Thoracic aorta (tissue), 2 donors: Measurements from ENCODE around the gene PGM5. TPM values are rescaled to one million over a fixed set of nuclear protein-coding genes. Genes with fewer than 3 reads are reported as not detected.

Experiments
- ATAC-seq: fragments of 150-250 bp; one replicate; pipeline ENCODE4 v1.8.0; 2017; ENCODE audit warnings: low read depth; ENCODE audit not compliant: insufficient number of reproducible peaks, low FRiP score
- DNase-seq: peaks from one replicate; pipeline ENCODE4 v3.0.0-alpha.2; 2020; ENCODE audit warnings: low spot score
- H3K27ac ChIP-seq, 2 donors: fragments of 200-600 bp; sonication (generic); 1 replicate in 1 of 2; 2 replicates in 1 of 2; pipeline ENCODE4 v1.5.1; 2016; ENCODE audit warnings: mild to moderate bottlenecking in 2 of 2, moderate library complexity in 2 of 2
- H3K27me3 ChIP-seq: fragments of 200-600 bp; sonication (generic); replicated peaks from 2 replicates; pipeline ENCODE4 v1.6.0; 2016; ENCODE audit warnings: mild to moderate bottlenecking; ENCODE audit not compliant: insufficient read depth
- H3K36me3 ChIP-seq: fragments of 200-600 bp; sonication (generic); one replicate; pipeline ENCODE4 v1.5.1; 2016
- H3K4me1 ChIP-seq, 2 donors: fragments of 200-600 bp; sonication (generic); 1 replicate in 1 of 2; 2 replicates in 1 of 2; pipeline versions ENCODE4 v1.5.1 to v1.6.0; 2016; ENCODE audit warnings: low read depth in 2 of 2, mild to moderate bottlenecking in 1 of 2; ENCODE audit not compliant: control insufficient read depth in 1 of 2
- H3K4me3 ChIP-seq: fragments of 200-600 bp; sonication (generic); 2 replicates; pipeline ENCODE4 v1.5.1; 2016; ENCODE audit warnings: mild to moderate bottlenecking
- H3K9me3 ChIP-seq: fragments of 200-600 bp; sonication (generic); 2 replicates; pipeline ENCODE4 v1.5.1; 2016
- total RNA-seq, 2 donors: library from RNA; depleted of rRNA; stranded (reverse); fragments of >200 nt; gene quantifications; one replicate each; pipeline versions ENCODE4 v1.1.0 to v1.2.3, GENCODE V29; 2016
- TF ChIP-seq, protein P1 (sequence below): fragments of 200-600 bp; sonication (generic); IDR thresholded peaks from one replicate; pipeline ENCODE4 v1.5.1; 2019; ENCODE audit warnings: antibody characterized with exemption

PGM5 gene
- total RNA-seq, 2 donors from 2014 or later = 79.3 to 94.1 TPM

DNA sequence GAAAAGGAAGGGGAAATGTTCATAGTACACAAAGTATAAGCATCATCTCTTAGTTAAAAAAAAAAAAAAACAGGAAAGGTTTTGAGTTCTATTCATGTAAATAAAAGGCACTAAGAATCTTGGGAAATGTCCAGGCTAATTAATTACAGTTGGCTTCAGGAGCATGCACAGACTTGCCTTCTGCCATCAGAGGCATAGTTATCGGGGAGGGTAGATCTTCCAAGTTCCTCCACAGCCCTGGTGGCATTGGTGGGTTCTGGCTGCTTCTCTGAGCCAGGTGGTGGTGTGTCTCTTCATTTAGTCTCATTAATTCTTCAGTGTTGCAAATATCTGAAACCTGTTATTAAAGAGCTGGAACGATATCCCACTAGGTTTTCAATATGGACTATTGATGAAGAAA lies 99.0 kb downstream of the PGM5 start:
- TF ChIP-seq, protein P1, sequence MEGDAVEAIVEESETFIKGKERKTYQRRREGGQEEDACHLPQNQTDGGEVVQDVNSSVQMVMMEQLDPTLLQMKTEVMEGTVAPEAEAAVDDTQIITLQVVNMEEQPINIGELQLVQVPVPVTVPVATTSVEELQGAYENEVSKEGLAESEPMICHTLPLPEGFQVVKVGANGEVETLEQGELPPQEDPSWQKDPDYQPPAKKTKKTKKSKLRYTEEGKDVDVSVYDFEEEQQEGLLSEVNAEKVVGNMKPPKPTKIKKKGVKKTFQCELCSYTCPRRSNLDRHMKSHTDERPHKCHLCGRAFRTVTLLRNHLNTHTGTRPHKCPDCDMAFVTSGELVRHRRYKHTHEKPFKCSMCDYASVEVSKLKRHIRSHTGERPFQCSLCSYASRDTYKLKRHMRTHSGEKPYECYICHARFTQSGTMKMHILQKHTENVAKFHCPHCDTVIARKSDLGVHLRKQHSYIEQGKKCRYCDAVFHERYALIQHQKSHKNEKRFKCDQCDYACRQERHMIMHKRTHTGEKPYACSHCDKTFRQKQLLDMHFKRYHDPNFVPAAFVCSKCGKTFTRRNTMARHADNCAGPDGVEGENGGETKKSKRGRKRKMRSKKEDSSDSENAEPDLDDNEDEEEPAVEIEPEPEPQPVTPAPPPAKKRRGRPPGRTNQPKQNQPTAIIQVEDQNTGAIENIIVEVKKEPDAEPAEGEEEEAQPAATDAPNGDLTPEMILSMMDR = no peak
- ATAC-seq = no peak
- no peak for DNase-seq
- H3K36me3 ChIP-seq = no peaks in the 10 kb centered on the region
- no peaks in the 10 kb centered on the region for H3K9me3 ChIP-seq
- H3K27me3 ChIP-seq = no peaks in the 10 kb centered on the region
- no peak overlapping the region for H3K4me3 ChIP-seq
- no peak overlapping the region for H3K27ac ChIP-seq
- H3K4me1 ChIP-seq = peaks cover 4 to 38% of the 10 kb centered on the region in 2 donors

DNA sequence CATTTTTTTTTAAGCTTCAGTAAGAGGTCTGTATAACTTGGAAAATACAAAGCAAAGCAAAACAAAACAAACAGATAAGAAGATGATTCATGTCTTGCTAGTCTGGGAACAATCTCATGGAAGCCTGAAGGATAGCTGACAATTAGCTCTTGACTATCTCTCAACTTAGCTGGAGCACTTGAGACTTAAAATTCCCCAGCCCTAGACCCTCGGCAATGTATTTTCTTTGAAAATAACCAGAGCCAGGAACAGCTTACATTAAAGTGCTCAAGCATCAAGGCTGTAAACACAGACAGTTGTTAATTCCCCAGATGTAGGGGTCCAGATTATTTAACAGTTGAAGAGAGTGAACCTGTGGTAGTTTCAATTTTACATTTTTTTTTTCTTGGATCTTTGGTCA lies 101.4 kb downstream of the PGM5 start:
- Histone ChIP-seq H3K4me3 (no peak overlapping the region), H3K27me3 (no peaks in the 10 kb centered on the region), H3K9me3 (no peaks in the 10 kb centered on the region), H3K4me1 (peaks cover 8 to 43% of the 10 kb centered on the region in 2 donors), H3K27ac (no peak overlapping the region), H3K36me3 (no peaks in the 10 kb centered on the region)
- DNase-seq (no peak), ATAC-seq (no peak)
- TF ChIP-seq, protein P1 = no peak

DNA sequence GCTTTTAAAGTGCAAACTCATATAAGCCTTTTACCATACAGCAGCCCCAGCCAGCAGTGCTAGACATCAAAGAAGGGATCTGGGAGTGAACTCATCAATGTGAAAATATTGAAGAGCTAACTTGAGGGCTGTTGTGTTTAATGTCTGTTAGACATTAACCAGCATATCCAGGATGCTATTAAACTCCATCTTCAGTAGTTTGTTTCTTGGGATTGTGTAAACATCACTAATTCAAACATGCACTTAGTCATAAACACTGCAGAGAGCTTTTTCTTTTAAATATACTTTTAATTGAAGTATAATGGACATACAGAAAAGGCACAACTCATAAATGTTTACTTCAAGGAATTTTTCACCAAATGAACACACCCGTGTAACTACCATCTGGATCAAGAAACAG lies 102.5 kb downstream of the PGM5 start:
- Histone ChIP-seq H3K36me3 (no peaks in the 10 kb centered on the region), H3K4me3 (no peak overlapping the region), H3K27ac (no peak overlapping the region), H3K27me3 (no peaks in the 10 kb centered on the region), H3K4me1 (peaks cover 8 to 47% of the 10 kb centered on the region in 2 donors), H3K9me3 (no peaks in the 10 kb centered on the region)
- DNase-seq (no peak), ATAC-seq (no peak)
- TF ChIP-seq, protein P1 = no peak

DNA sequence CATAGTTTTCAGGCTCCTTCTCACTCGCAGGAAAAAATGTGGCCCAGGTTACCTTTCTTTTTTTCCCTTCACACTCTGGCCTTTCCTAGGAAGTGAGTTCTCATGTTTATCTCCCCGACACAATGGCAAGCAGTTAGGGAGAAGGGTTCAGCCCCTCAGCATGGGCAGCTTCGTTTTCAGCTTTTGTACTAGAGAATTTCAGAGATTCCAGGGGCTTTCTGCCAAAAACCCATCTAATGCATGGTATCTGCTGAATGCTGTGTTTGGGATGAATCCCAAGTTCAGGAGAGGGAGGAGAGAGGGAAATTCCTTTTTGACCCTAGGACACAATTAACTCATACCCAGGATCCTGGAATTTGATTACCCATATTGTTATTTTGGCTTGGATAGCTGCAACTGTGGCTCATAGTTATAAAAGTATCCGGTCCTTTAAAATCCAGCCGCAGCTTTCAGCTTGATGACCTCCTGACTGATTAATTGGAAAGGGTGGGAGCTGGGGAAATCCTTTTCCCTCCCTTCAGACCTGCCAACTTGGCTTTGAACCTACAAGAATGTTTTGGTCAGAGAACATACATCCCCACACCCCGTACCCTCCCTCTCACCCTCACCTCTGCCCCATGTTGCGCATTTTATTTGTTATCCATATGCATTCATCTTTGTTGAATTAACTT lies 105.8 kb downstream of the PGM5 start:
- peaks cover 4 to 32% of the 10 kb centered on the region in 2 donors for H3K4me1 ChIP-seq
- H3K36me3 ChIP-seq = no peaks in the 10 kb centered on the region
- DNase-seq (no peak), ATAC-seq (no peak)
- no peaks in the 10 kb centered on the region for H3K9me3 ChIP-seq
- peak overlapping the region; percentile 38 for H3K4me3 ChIP-seq
- TF ChIP-seq, protein P1 = no peak
- peak overlapping the region; percentile 63 to 76 for H3K27ac ChIP-seq
- H3K27me3 ChIP-seq = no peaks in the 10 kb centered on the region

DNA sequence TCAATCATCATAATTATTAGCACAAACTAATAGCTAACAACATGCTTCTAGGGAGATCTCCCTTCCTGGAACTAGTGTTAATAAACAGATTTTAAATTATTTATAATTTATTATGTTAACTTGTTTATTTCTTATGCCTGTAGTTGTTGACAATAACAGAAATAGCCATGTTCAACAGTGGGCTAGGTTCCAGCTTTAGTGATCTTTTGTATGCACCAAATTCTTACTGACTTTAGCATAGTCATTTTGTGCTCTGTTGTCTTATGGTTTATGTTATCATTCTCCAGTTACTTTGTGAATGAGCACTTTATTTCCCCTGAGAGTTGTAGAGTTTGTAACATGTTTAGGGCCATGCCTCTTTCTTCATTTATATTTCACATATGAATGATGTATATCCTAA lies 113.7 kb downstream of the PGM5 start:
- ATAC-seq (no peak), DNase-seq (no peak)
- no peaks in the 10 kb centered on the region for H3K27me3 ChIP-seq
- no peaks in the 10 kb centered on the region for H3K4me1 ChIP-seq
- no peaks in the 10 kb centered on the region for H3K36me3 ChIP-seq
- H3K9me3 ChIP-seq = no peaks in the 10 kb centered on the region
- no peak overlapping the region for H3K27ac ChIP-seq
- TF ChIP-seq, protein P1 = no peak
- H3K4me3 ChIP-seq = no peak overlapping the region
